IMR-90 (cell line): ENCODE measurements around the gene CACNG5. TPM values are rescaled to one million over a fixed set of nuclear protein-coding genes. Genes with fewer than 3 reads are reported as not detected.

ENCODE experiments used
- ATAC-seq: fragments of 200-7000 bp; cut with Tn5 transposase; 2 replicates; pipeline ENCODE4 v1.9.1; 2020; ENCODE audit warnings: low read depth, mild to moderate bottlenecking, moderate library complexity
- BruUV-seq: library from RNA; stranded (reverse); fragments of 400-500 nt; replicated peaks from 2 replicates; lab custom pipeline; 2021; lab: Mats Ljungman, UMichigan
- CTCF ChIA-PET: fragments of 300-600 bp; formaldehyde crosslinking; extraction: SDS; loops from one replicate; lab custom pipeline; 2021; ENCODE audit warnings: antibody characterized with exemption; lab: Yijun Ruan, JAX
- POLR2A ChIA-PET: fragments of 300-600 bp; sonication (Branson Sonifier 250); formaldehyde crosslinking; loops from one replicate; lab custom pipeline; 2022; ENCODE audit warnings: antibody characterized with exemption; ENCODE audit not compliant: unreplicated experiment; lab: Charles Lee
- DNase-seq: peaks from one replicate; pipeline ENCODE4 v3.0.0; 2013
- H2AFZ ChIP-seq: replicated peaks from 2 replicates; pipeline ENCODE3; 2013; ENCODE audit warnings: low read length, mild to moderate bottlenecking; ENCODE audit not compliant: poor library complexity
- H2AK5ac ChIP-seq: 2 replicates; pipeline ENCODE4 v1.6.1; 2013; ENCODE audit warnings: low read depth, low read length, inconsistent platforms
- H2AK9ac ChIP-seq: replicated peaks from 2 replicates; pipeline ENCODE3; 2013; ENCODE audit warnings: mild to moderate bottlenecking, low read depth, low read length, moderate library complexity; ENCODE audit not compliant: poor library complexity
- H2BK120ac ChIP-seq: 2 replicates; pipeline ENCODE4 v1.6.1; 2013; ENCODE audit warnings: low read depth, low read length, inconsistent platforms
- H2BK15ac ChIP-seq: 3 replicates; pipeline ENCODE4 v1.6.1; 2013; ENCODE audit warnings: low read depth, low read length, inconsistent platforms
- H2BK20ac ChIP-seq: 2 replicates; pipeline ENCODE4 v1.6.1; 2013; ENCODE audit warnings: low read depth, mild to moderate bottlenecking, inconsistent platforms, low read length, moderate library complexity
- H2BK5ac ChIP-seq: 2 replicates; pipeline ENCODE4 v1.6.1; 2013; ENCODE audit warnings: mild to moderate bottlenecking, low read depth, low read length, inconsistent platforms; ENCODE audit not compliant: poor library complexity, severe bottlenecking
- H3K14ac ChIP-seq: replicated peaks from 2 replicates; pipeline ENCODE4 v1.6.1; 2013; ENCODE audit warnings: low read depth, low read length, inconsistent platforms
- H3K18ac ChIP-seq: 2 replicates; pipeline ENCODE4 v1.6.1; 2013; ENCODE audit warnings: low read depth, low read length, control low read depth
- H3K23ac ChIP-seq: 2 replicates; pipeline ENCODE4 v1.6.1; 2013; ENCODE audit warnings: low read depth, low read length, inconsistent platforms
- H3K27ac ChIP-seq: 2 replicates; pipeline ENCODE4 v1.5.1; 2013; ENCODE audit warnings: mild to moderate bottlenecking, control low read depth, low read length; ENCODE audit not compliant: insufficient read depth
- H3K27me3 ChIP-seq: 2 replicates; pipeline ENCODE4 v1.6.1; 2013; ENCODE audit warnings: low read length; ENCODE audit not compliant: control insufficient read depth, insufficient read depth
- H3K36me3 ChIP-seq: 2 replicates; pipeline ENCODE4 v1.6.1; 2013; ENCODE audit warnings: low read length, mixed read lengths; ENCODE audit not compliant: control insufficient read depth, insufficient read depth
- H3K4ac ChIP-seq: 2 replicates; pipeline ENCODE4 v1.6.1; 2013; ENCODE audit warnings: low read depth, low read length, inconsistent platforms
- H3K4me1 ChIP-seq: 2 replicates; pipeline ENCODE4 v1.6.1; 2013; ENCODE audit warnings: low read length, mixed read lengths; ENCODE audit not compliant: control insufficient read depth, insufficient read depth
- H3K4me2 ChIP-seq: 2 replicates; pipeline ENCODE4 v1.6.1; 2013; ENCODE audit warnings: low read depth, mild to moderate bottlenecking, control low read depth, low read length, moderate library complexity
- H3K4me3 ChIP-seq: 2 replicates; pipeline ENCODE4 v1.5.1; 2013; ENCODE audit warnings: low read depth, mild to moderate bottlenecking, control low read depth, low read length, moderate library complexity; ENCODE audit not compliant: insufficient read depth
- H3K56ac ChIP-seq: 2 replicates; pipeline ENCODE4 v1.6.1; 2013; ENCODE audit warnings: low read length, inconsistent platforms; ENCODE audit not compliant: insufficient read depth; ENCODE audit errors: extremely low read depth
- H3K79me1 ChIP-seq, 2 experiments: 2 replicates each; pipeline ENCODE4 v1.6.1; 2013; ENCODE audit warnings: low read length in 2 of 2, inconsistent platforms in 1 of 2, low read depth in 1 of 2
- H3K9ac ChIP-seq: 2 replicates; pipeline ENCODE4 v1.6.1; 2013; ENCODE audit warnings: low read depth, low read length, control low read depth
- H3K9me1 ChIP-seq: 2 replicates; pipeline ENCODE4 v1.6.1; 2013; ENCODE audit warnings: low read length, inconsistent platforms; ENCODE audit not compliant: insufficient read depth
- H3K9me3 ChIP-seq: 2 replicates; pipeline ENCODE4 v1.6.1; 2013; ENCODE audit warnings: low read length; ENCODE audit not compliant: control insufficient read depth, insufficient read depth
- H4K20me1 ChIP-seq: 2 replicates; pipeline ENCODE4 v1.6.1; 2013; ENCODE audit warnings: low read length, inconsistent platforms; ENCODE audit not compliant: insufficient read depth
- H4K5ac ChIP-seq: 2 replicates; pipeline ENCODE4 v1.6.1; 2013; ENCODE audit warnings: mild to moderate bottlenecking, low read depth, low read length, control low read depth
- H4K8ac ChIP-seq, 2 experiments: 2 replicates each; pipeline ENCODE4 v1.6.1; 2013; ENCODE audit warnings: low read depth in 2 of 2, low read length in 2 of 2, control low read depth in 1 of 2, inconsistent platforms in 1 of 2
- H4K91ac ChIP-seq: 2 replicates; pipeline ENCODE4 v1.6.1; 2013; ENCODE audit warnings: low read depth, low read length, inconsistent platforms; ENCODE audit not compliant: insufficient read depth
- MAFK ChIP-seq: IDR thresholded peaks from 2 replicates; pipeline ENCODE4 v1.6.1; 2012; ENCODE audit warnings: low read depth, low read length, improper control_type of control experiment
- POLR2A ChIP-seq: IDR thresholded peaks from 2 replicates; pipeline ENCODE4 v1.6.1; 2012; ENCODE audit warnings: mild to moderate bottlenecking, low read depth, low read length
- WGBS, 2 experiments: methylation state at CpG; one replicate each; pipeline versions ENCODE4 v1.1.5 to v1.1.7; 2013; ENCODE audit warnings: missing lambda C conversion rate in 2 of 2; ENCODE audit not compliant: insufficient read length in 1 of 2; ENCODE audit errors: extremely low coverage in 2 of 2; 5-methylcytosine and 5-hydroxymethylcytosine counted together
- dilution Hi-C: fragments of 300-500 bp; cut with HindIII; formaldehyde crosslinking; loops from one replicate; pipeline ENCODE4 v1.14.3; 2018; ENCODE audit warnings: low sequenced_read_pairs; ENCODE audit not compliant: unreplicated experiment
- in situ Hi-C: fragments of 300-500 bp; cut with MboI; formaldehyde crosslinking; loops from 3 replicates; pipeline ENCODE4 v1.14.3; 2019; ENCODE audit warnings: low sequenced_read_pairs, inconsistent platforms, mixed read lengths
- intact Hi-C: fragments of 100-400 bp; cut with micrococcal nuclease; formaldehyde crosslinking; loops from 2 replicates; pipeline ENCODE4 v1.10.0; 2022
- polyA plus RNA-seq, 3 experiments: library from polyadenylated mRNA; depleted of rRNA; stranded (reverse); fragments of >200 nt; gene quantifications; 2 replicates each; pipeline ENCODE4 v1.2.3, GENCODE V29; 2012; ENCODE audit warnings: low replicate concordance in 1 of 3
- total RNA-seq: library from RNA; depleted of rRNA; stranded (reverse); fragments of >200 nt; gene quantifications from 2 replicates; pipeline ENCODE4 v1.2.3, GENCODE V29; 2012
- TF ChIP-seq, protein P1 (sequence below): conservative IDR thresholded peaks from 2 replicates; pipeline ENCODE4 v1.5.1; 2012; ENCODE audit warnings: mild to moderate bottlenecking, low read depth, low read length, improper control_type of control experiment

CACNG5 gene
- total and polyA plus RNA-seq, 2 of the 4 experiments (the other 2 are of a cell fraction) = not detected

DNA sequence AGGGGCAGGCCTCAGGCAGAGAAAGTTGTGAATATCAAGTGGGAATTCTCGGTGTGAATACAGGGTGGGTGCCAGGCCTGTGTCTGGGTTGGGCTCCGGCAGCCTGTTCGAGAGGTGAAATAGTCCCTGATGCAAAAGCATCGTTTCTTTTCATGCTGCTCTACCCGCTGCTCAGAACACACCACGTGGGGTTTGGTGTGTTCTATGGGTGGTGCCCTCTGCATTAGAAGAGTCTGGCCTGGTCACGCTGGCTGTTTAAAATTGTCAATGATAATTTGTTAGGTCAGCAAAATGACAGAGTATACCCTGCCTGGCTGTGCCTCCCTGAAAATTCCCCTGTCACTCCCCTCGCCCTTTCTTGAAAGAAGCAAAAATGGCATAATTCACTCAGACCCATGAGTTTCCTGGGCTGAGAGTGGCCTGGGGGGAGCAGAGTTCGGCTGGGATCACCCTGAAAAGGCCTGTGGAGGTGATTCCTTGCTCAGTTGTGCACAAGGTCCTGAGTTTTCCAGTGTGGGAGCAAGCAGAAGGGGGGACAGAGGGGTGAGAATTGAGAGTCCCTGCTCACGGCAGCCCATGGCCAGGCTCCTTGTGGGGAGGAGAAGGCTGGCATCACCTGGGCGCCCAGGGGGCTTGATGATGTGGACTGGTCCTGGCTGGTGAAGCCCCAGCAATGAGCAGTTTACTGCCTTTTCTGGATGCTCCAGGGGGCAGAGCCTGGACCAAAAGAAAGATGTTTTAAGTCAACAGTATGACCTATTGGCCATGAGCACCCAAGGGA lies 3.2 kb downstream of the CACNG5 start:
- dilution Hi-C loops (no loop called here), in situ Hi-C loops (no loop called here), intact Hi-C loops (no loop called here)
- Histone ChIP-seq H3K4me1 (no peaks in the 10 kb centered on the region), H3K4me3 (no peak overlapping the region), H4K5ac (no peak overlapping the region), H3K9ac (no peak overlapping the region), H3K14ac (no peak overlapping the region), H3K36me3 (no peaks in the 10 kb centered on the region), H2BK20ac (no peak overlapping the region), H2BK5ac (no peak overlapping the region), H2AK9ac (no peak overlapping the region), H3K4me2 (no peak overlapping the region), H3K27me3 (peaks cover 56% of the 10 kb centered on the region), H3K9me3 (no peaks in the 10 kb centered on the region), H2BK120ac (no peak overlapping the region), H2AFZ (no peak overlapping the region), H3K79me1 (no peaks in the 10 kb centered on the region), H3K9me1 (no peaks in the 10 kb centered on the region), H4K8ac (no peak overlapping the region), H3K23ac (no peak overlapping the region), H4K91ac (no peak overlapping the region), H3K18ac (no peak overlapping the region), H2AK5ac (no peak overlapping the region), H3K27ac (no peak overlapping the region), H2BK15ac (no peak overlapping the region), H4K20me1 (no peaks in the 10 kb centered on the region), H3K56ac (no peak overlapping the region), H3K4ac (no peak overlapping the region)
- no TSS peak for BruUV-seq
- WGBS, 2 experiments = 50% methylated on average over 2 of the region's 11 CpGs; no CpG with 5 or more reads in 1 of the 2 experiments
- DNase-seq (no peak), ATAC-seq (no peak)
- no peak for TF ChIP-seq POLR2A
- TF ChIP-seq MAFK = peak; percentile 76
- TF ChIP-seq, protein P1, sequence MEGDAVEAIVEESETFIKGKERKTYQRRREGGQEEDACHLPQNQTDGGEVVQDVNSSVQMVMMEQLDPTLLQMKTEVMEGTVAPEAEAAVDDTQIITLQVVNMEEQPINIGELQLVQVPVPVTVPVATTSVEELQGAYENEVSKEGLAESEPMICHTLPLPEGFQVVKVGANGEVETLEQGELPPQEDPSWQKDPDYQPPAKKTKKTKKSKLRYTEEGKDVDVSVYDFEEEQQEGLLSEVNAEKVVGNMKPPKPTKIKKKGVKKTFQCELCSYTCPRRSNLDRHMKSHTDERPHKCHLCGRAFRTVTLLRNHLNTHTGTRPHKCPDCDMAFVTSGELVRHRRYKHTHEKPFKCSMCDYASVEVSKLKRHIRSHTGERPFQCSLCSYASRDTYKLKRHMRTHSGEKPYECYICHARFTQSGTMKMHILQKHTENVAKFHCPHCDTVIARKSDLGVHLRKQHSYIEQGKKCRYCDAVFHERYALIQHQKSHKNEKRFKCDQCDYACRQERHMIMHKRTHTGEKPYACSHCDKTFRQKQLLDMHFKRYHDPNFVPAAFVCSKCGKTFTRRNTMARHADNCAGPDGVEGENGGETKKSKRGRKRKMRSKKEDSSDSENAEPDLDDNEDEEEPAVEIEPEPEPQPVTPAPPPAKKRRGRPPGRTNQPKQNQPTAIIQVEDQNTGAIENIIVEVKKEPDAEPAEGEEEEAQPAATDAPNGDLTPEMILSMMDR = no peak
- ChIA-PET POLR2A (no interaction called here), CTCF (no interaction called here)
